HG03521 (cell line): Measurements from ENCODE around the gene SLC25A26.
"Not testable (repeated sequence)": the region's sequence is repeated elsewhere in the genome, so short reads cannot be mapped to it uniquely, and the experiment has no call there.

ENCODE experiments used
- ATAC-seq: cut with Tn5 transposase; IDR thresholded peaks from one replicate; pipeline ENCODE4 v1.9.1; 2021; ENCODE audit warnings: mild to moderate bottlenecking, moderate library complexity; ENCODE audit not compliant: unreplicated experiment

The SLC25A26 gene

DNA sequence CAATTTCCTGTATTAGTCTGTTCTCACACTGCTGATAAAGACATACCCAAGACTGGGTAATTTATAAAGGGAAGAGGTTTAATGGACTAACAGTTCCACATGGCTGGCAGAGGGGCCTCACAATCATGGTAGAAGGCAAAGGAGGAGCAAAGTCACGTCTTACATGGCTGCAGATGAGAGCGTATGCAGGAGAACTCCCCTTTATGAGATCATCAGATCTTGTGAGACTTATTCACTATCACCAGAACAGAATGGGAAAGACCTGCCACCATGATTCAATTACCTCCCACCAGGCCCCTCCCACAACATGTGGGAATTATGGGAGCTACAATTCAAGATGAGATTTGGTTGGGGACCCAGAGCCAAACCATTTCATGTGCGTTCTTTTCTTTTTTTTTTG lies 5.3 kb downstream of the SLC25A26 start:
- not testable (repeated sequence) for ATAC-seq

GRCh38 chr3:66227051-66227450 lies 6.2 kb downstream of the SLC25A26 start:
- ATAC-seq = no peak

DNA sequence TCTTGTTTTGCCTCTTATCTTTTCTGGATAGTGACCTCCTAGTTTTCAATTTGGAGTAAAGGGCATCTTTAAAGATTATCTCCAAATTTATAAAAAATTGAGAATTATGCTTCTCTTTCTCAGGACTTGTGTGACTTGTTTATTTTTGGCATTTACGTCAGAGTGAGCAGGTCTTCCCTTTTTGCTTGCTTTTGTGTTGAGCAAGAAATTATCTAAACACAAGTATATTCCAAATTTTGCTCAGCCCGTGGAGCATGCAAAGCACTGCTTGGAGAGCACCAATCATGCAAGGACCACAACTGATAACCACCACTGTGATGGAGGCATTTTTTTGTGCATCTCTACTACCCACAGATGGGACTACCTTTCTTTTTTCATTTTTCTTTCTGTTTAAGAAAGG lies 7.1 kb downstream of the SLC25A26 start:
- ATAC-seq = no peak

- no peak for ATAC-seq
These were observed 7.9 kb downstream of the SLC25A26 start for GRCh38 chr3:66228707-66229106.

DNA sequence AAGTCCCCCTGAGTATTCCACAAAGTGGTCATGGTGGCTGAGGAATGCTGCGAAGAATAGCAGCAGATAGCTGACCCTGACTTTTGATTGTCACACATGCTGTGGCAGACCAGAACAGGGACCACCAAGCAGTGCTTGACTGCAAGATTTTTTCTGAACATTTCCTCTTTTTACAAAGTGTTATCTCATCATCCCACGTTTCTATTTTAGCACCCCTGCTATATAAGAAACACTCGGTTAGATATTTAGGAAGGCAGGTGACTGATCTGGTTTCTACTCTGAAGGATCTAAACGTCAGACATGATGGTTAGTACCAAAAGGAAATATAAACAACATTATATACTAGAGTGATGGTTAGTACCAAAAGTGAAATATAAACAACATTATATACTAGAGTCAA lies 9.1 kb downstream of the SLC25A26 start:
- no peak for ATAC-seq

GRCh38 chr3:66233033-66233432 lies 12.2 kb downstream of the SLC25A26 start:
- ATAC-seq = no peak

DNA sequence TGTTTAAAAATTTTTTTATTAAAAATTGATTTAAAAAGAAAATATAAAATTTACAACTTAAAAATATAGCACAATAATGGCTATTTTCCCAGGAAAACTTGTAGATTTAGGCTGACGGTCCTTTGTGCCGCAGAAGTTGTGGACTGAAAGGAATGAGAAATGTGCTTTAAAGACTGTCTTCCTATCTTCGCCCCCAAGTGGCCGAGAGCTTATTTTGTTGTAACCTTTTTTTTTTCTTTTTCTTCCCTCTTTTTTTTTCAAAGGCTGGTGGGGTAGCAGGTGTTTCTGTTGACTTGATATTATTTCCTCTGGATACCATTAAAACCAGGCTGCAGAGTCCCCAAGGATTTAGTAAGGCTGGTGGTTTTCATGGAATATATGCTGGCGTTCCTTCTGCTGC lies 15.5 kb downstream of the SLC25A26 start:
- no peak for ATAC-seq

DNA sequence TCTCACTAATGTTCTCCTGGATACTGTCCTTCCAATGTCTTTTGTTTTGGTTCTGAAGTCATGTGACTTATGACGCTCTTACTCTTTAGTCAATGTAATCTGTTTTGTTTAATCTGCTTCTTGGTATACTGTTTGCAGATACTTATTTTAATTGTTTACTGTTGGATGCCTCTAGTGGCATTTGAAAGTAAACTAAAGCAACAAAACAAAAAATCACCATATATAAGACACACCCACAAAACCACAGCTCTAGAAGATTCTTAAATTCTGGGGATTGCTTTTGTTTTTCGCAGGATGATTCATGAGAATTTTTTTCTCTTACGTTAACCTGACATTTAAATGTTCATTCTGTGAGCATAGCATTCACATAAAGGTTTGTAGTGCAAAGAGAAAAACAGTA lies 16.8 kb downstream of the SLC25A26 start:
- ATAC-seq = no peak

- ATAC-seq = no peak
These were observed 18.8 kb downstream of the SLC25A26 start for GRCh38 chr3:66239513-66240123.

GRCh38 chr3:66241466-66241865 lies 20.7 kb downstream of the SLC25A26 start:
- no peak for ATAC-seq

DNA sequence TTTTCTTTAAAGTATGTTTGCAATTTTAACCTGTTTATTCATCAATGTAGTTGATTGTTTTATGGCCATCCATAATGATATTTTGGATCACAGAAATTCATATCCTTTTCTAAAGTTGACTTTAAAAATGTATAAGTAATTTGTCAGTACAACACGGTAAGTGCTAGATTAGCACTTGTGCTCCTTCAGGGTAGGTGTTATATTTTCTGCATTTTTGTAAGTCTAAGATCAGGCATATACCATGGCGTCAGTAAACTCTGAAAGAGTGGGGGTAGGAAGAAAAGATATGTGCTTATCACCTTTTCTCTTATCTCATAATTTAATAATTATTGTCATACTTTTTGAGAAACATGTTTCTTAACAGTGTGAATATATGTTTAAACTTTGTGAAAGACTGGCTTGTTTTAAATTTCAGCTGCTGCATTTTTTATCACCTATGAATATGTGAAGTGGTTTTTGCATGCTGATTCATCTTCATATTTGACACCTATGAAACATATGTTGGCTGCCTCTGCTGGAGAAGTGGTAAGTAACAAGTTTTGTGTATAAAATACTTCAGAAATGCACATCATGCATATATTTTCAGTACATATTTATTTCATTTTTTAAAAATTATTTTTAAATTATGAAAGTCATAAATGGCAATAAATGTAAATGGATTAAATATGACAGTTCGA lies 22.1 kb downstream of the SLC25A26 start:
- no peak for ATAC-seq

DNA sequence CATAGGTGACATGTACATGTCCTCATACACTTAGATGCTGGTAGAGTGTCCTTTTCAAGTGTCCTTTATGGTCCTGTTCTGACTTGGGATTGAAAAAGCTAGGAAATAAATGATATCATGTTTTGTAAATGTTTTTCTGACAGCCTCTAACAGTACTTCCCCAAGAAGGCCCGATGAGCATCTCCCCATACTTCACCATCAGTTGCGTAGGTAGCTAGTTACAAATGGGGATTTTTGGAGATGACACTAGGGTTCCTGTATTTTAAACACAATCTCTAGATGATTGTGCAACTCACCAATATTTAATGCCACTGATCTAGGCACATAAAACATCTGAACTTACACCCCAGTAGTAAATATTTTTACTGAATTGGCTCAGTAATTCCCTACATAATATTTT lies 27.8 kb downstream of the SLC25A26 start:
- ATAC-seq = no peak

- ATAC-seq = no peak
These were observed 33.2 kb downstream of the SLC25A26 start for GRCh38 chr3:66253790-66254620.

DNA sequence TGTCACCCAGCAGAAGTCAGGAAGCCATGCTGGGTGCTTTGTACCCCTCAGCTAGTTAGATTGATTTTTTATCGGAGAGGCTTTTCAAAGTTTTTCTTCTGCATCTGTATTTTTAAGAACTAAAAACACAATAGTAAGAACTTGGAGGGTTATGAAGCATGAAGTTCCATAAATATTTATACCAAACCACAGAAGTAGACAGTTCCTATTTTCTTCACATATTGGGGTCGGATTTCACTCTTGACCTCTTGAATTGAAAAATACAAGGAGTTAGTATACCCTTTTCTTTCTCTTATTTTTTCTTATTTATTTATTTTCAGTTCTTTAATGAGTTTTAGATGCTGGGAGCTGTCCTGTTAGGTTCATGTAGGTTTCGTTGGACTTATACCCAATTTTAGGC lies 35.1 kb downstream of the SLC25A26 start:
- no peak for ATAC-seq

GRCh38 chr3:66256806-66257205 lies 36.0 kb downstream of the SLC25A26 start:
- no peak for ATAC-seq

GRCh38 chr3:66259566-66260255 lies 38.9 kb downstream of the SLC25A26 start:
- no peak for ATAC-seq

DNA sequence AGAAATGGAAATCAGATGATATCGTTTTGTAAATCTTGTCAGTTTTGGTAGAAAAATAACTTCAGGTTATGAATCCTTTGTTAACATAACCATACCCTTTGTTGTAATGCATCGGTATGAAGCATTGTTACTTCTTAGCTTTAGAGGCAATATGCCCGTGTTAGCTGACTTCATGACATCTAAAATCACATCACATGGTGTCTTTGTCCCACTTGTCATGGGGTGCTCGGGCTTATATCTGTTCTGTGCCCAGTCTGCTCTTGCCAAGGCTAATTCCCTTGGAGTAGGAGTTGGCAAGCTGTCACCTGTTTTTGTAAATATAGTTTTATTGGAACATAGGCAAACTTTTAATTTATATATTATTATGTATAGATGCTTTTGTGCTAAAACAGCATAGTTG lies 39.6 kb downstream of the SLC25A26 start:
- ATAC-seq = no peak

- no peak for ATAC-seq
These were observed 40.6 kb downstream of the SLC25A26 start for GRCh38 chr3:66261355-66261754.

DNA sequence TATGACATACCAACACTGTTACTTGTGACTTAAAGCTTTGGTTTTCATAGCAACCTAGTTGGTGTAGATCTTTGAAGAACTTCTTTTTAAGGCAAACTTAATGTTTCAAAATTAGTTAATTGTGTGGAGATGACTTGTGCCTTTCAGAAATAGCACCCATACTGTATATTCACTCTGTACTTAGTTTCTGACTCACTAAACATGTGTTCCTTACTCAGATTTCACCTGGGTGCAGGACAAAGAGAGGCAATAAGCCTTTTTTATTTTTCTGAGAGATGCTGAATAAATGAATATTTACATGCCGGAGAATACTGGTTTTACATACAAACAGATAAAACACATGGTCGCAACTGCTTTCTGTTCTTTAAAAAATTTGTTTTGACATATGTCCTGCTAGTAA lies 44.8 kb downstream of the SLC25A26 start:
- no peak for ATAC-seq

DNA sequence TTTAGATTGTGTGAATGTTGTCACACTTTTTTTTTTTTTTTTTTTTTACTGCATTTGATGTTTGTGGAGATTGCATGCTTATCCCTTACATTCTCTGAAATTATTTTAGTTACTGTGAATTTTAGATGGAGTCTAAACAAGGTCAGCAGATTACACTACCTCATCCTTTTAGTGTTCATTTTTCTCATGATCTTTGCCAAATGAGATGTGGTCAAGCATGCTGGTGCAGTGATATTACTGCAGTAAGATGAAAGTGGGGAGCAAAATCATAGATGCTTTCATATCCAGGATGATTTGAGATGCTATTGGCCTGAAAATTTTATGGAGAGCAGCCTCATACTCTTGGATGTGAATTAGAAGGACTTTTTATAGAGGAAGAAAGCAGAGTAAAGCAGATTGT lies 45.8 kb downstream of the SLC25A26 start:
- ATAC-seq = no peak

DNA sequence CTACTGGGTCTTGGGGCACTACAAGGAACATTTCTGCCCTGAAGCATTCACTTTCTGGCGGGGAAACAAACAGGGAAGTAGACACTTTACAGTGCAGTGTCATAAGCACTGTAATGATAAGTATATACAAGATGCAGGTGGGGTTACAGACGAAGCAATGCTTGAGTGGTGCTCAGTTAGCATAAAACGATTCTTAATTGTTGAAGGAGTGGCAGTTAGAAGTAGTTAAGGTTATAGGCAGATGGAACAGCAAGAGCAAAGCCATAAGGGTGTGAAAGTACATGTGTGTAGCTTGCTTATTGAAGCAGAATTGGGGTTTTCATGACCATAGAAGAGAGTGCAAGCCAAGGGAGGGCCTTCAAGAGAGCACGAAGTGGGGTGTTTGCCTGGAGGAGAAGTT lies 46.2 kb downstream of the SLC25A26 start:
- ATAC-seq = no peak
